ENCODE measurements around the gene NELL1.

DNA sequence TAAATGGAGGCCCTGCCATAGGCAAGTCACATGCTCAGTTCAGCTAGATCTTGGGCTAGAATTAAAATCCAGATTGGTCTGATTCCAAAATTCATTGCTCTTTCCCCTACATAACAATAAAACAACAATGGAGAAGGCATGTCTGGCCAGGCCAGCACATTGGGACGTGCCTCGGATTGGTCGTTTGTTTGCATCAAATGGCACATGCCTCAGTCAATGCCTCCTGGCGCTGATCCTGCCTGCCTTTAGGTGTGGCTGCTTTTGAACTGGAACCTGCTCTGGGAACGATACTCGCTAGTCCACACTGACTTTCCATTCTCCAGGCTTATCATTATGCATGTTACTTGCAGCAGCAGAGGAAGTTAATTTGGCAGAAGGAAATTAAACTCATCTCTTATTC, 322.1 kb downstream of the NELL1 start:
- TF ChIP-seq CTCF (IDR thresholded peaks at IDR 0.05) (no peak), POLR2A (IDR thresholded peaks at IDR 0.05) (no peak)
